NCI-H2171 treated with DMSO at 0.1 percent for 48 hours (cell line): ENCODE results near the gene CIAO1.
"Not testable (repeated sequence)": the region's sequence is repeated elsewhere in the genome, so short reads cannot be mapped to it uniquely, and the experiment has no call there.

Experiments
- DNase-seq: peaks from one replicate; lab custom pipeline; 2025; lab: John Stamatoyannopoulos, UW

CIAO1 gene

DNA sequence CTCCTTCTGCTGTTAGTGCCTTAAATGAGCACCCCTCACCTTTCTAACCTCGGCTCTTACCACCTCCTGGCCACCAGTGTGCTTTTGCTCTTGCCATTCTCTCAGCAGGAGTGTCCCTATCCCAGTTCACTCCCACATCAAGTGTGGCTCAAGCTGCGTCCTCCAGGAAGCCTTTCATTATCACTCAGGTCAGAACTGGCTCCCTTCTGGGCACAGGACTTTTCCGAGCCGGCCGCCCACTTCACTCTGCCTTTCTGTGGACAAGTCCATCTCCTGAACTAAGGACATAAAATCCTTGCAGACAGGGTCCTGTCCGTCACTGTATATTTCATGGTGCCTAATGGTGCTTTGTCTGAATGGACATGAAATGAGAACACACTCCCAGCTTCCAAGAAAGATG lies 15.8 kb upstream of the CIAO1 start:
- DNase-seq: no peak

- DNase-seq: no peak
These were observed 14.2 kb upstream of the CIAO1 start for GRCh38 chr2:96251721-96252292.

GRCh38 chr2:96252526-96252925 lies 13.5 kb upstream of the CIAO1 start:
- DNase-seq: no peak

DNA sequence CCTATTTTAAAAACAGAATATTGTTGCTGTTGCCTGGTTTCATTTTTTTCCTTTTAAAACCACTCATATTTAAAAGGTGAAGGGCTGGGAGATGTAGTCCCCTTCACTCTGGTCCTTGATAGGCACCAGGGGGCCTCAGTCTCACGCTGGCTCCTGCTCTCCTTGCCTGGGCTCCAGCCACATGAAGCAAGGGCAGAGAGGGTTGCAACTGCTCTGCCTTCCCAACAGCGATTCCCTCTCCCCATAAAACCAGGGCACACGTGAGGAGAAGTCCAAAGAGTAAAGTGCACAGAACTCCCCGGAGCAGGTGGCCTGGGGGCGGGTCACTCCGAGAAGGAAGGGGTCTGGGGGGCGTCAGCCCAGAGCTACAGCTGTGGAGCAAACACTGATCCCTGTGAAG lies 13.0 kb upstream of the CIAO1 start:
- DNase-seq: no peak

DNA sequence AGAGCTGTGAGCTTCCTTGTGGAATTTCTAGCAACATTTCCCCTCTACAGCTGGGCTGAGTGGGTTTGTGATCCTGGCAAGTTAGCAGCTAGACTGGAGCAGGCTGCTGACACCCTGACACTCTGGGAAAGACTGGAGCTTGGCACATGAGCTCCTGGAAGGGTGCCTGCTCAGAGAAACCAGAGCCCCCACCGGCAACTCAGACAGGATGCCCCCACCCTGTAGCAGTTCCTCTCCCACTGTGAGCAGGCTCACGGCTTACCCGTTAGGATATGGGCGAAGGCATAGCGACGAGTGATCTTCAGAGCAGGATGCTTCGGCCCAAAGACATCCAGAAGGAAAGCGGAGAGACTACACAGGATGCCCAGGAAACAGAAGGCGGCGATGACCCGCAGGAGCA lies 11.5 kb upstream of the CIAO1 start:
- DNase-seq: no peak

DNA sequence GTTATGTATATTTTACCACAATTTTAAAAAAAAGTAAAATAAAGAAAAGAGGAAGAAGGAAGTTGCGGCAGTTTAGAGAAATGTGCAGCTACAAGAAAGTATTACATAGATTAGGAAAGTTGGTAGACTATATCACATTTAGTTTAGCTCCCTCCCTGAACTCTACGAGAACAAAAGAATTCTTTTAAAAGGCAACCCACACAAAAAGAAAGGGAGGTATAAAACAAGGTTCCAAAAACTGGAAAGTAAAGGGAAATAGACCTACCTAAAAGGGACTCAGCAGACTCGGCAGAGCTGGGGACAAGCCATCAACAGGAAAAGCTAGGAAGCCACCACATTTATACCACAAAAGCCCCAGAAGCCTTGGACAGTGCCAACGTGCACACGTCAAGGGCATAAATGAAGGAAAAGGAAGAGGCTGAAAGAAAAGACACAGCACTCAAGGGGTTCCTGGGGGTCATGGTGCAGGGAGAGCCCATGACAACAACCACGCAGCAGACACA lies 9.4 kb upstream of the CIAO1 start:
- DNase-seq: no peak

DNA sequence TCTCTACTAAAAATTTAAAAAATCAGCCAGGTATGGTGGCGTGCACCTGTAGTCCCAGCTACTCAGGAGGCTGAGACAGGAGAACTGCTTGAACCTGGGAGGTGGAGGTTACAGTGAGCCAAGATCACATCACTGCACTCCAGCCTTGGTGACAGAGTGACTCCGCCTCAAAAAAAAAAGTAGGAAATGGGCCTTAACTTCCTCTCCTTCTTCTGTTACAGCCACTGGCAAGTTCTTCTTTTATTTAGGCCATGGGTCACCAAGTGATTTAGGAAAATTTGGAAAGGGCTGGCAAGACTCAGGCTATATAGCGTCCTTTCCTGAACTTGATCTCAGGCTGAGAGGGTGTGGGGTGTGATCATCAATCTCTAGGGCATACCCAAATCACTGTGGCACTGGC lies 8.3 kb upstream of the CIAO1 start:
- DNase-seq: not testable (repeated sequence)

GRCh38 chr2:96258166-96259022 lies 7.6 kb upstream of the CIAO1 start:
- DNase-seq: no peak

GRCh38 chr2:96259497-96259921 lies 6.5 kb upstream of the CIAO1 start:
- DNase-seq: peak; percentile 57

- DNase-seq: peak; percentile 62
These were observed 5.4 kb upstream of the CIAO1 start for GRCh38 chr2:96260387-96261260.

GRCh38 chr2:96261328-96262003 lies 4.6 kb upstream of the CIAO1 start:
- DNase-seq: no peak

- DNase-seq: no peak
These were observed 3.7 kb upstream of the CIAO1 start for GRCh38 chr2:96262306-96262705.

- no peak for DNase-seq
These were observed 1.9 kb upstream of the CIAO1 start for GRCh38 chr2:96264086-96264485.

DNA sequence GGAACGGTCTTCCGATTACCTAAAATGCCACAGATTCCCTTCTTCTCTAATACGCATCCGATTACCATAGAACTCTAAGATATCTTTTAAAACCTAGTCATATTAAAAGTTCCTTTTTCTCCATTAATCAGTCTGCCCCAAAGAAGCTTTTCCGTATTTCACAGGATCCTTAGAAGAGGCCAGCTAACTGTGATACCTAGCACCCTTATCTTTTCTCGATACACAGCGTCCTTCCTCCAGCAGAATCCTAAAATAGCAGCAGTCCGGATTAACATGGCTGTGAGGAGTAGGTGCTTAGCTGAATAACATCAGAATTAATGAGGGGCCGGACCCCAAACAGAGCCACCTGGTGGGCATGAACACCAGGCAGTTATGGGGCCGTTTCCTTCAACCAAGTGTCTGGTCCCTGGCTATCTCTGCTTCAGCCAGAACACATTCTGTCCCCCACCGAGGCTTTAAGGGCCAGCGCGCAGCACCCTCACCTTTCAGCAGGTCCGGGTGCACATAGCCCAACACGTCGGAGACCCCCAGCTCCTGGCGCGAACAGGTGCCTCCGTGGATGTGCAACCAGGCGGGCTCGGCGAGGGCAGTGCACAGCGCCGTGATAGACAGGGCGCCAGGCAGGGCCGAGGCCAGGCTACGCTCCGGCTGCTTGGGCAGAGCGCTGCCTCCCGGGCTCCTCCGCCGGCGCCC lies 1.2 kb upstream of the CIAO1 start:
- DNase-seq: peak; percentile 53

- DNase-seq: peak; percentile 64
These were observed 631 bp upstream of the CIAO1 start for GRCh38 chr2:96265349-96265839.

DNA sequence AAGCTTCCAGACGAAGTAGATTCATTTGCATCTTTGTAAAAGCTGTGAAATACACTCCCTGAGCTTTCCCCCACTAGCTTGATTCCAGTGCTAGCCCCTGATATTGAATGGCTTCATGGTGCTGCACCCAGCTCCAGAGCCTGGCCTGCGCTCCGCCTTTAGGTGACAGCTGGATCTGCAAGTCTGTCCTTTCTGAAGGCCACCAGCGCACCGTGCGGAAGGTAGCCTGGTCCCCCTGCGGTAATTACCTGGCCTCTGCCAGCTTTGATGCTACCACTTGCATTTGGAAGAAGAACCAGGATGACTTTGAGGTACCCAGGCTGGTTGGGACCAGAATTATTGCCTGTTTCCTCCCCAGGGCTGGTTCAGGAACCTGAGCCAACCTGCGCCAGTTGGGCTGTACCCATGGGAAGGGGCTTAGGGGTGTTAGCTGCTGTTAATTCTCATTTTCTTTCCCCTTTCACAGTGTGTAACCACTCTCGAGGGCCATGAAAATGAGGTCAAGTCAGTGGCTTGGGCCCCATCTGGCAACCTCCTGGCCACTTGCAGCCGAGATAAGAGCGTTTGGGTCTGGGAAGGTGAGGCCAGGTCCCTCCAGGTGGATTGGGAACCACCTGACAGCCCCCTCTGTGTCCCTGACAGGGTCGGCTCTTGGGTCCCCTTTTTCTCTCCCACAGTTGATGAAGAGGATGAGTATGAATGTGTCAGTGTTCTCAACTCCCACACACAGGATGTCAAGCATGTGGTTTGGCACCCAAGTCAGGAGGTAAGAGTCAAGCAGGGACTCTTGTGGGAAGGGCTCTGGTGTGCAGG lies 1.3 kb downstream of the CIAO1 start:
- DNase-seq: peak; percentile 26

- DNase-seq: no peak
These were observed 6.0 kb downstream of the CIAO1 start for GRCh38 chr2:96271995-96272394.

GRCh38 chr2:96273763-96274162 lies 7.7 kb downstream of the CIAO1 start:
- no peak for DNase-seq

DNA sequence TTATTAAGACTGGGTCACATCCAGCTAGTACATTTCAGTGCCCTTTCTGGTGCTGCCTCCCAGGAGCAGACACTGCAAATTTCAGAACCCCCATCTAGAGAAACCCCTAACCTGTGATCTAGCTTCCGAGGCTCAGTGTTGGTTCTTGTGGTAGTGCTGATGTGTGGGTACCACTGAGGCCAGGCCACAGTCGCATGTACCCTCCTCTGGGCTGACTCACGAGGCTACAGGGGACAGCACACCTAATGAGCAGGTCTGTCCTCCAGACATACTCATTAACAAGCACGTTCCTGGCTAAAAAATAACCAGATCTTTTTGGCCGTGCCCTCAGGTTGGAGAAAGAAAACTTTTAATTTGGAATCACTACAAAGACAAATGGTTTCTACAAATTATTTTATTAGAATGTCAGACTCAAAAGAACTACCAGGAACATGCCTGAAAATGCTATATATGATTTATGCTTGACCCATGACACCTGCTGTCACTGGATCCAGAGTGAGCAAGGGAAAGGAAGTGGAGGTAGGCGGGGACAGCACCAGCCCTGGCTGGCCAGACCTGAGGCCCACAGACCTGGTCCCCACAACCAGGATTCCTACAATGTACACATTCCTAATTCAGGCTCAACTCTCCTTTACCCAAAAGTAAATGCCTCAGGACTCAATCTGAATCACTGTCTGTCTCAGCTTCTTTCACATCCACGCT lies 8.5 kb downstream of the CIAO1 start:
- DNase-seq: no peak
